RWPE2 (cell line): ENCODE results near the gene ATP7A.
"Not testable (repeated sequence)": the region's sequence is repeated elsewhere in the genome, so short reads cannot be mapped to it uniquely, and the experiment has no call there.

Experiments
- ATAC-seq: fragments of 200-7000 bp; cut with Tn5 transposase; 3 replicates; pipeline ENCODE4 v1.9.1; 2021; ENCODE audit warnings: low read depth
- DNase-seq: peaks from one replicate; pipeline ENCODE4 v3.0.0-alpha.2; 2020; ENCODE audit warnings: low spot score
- H3K27ac ChIP-seq: fragments of 450-650 bp; 2 replicates; pipeline ENCODE4 v1.5.1; 2017; ENCODE audit warnings: mild to moderate bottlenecking; ENCODE audit not compliant: poor library complexity, severe bottlenecking
- H3K27me3 ChIP-seq: fragments of 250-450 bp; sonication (Bioruptor Pico); 2 replicates; pipeline ENCODE4 v1.5.1; 2021; ENCODE audit warnings: mild to moderate bottlenecking, moderate library complexity; ENCODE audit not compliant: insufficient read depth, poor library complexity, severe bottlenecking
- H3K36me3 ChIP-seq: fragments of 250-450 bp; sonication (Bioruptor Pico); 2 replicates; pipeline ENCODE4 v1.5.1; 2020; ENCODE audit warnings: low read depth, mild to moderate bottlenecking, moderate library complexity
- H3K4me1 ChIP-seq: fragments of 250-450 bp; sonication (Bioruptor Pico); 2 replicates; pipeline ENCODE4 v1.5.1; 2021; ENCODE audit warnings: mild to moderate bottlenecking, moderate library complexity; ENCODE audit not compliant: insufficient read depth, poor library complexity, severe bottlenecking
- H3K4me3 ChIP-seq: fragments of 250-450 bp; sonication (Bioruptor Pico); 2 replicates; pipeline ENCODE4 v1.5.1; 2021; ENCODE audit warnings: mild to moderate bottlenecking, moderate library complexity; ENCODE audit not compliant: severe bottlenecking
- H3K9me3 ChIP-seq: fragments of 250-450 bp; sonication (Bioruptor Pico); 2 replicates; pipeline ENCODE4 v1.5.1; 2021; ENCODE audit warnings: mild to moderate bottlenecking, moderate library complexity; ENCODE audit not compliant: severe bottlenecking
- CTCF ChIP-seq: fragments of 450-650 bp; IDR thresholded peaks from one replicate; pipeline ENCODE4 v1.5.1; 2017; ENCODE audit warnings: mild to moderate bottlenecking, moderate library complexity; ENCODE audit not compliant: poor library complexity, severe bottlenecking

The ATP7A gene

GRCh38 chrX:78042601-78043000 lies 132.1 kb downstream of the ATP7A start:
- H3K9me3 ChIP-seq, result no peaks in the 10 kb centered on the region
- no peaks in the 10 kb centered on the region for H3K27me3 ChIP-seq
- DNase-seq (no peak), ATAC-seq (no peak)
- H3K4me1 ChIP-seq, result no peaks in the 10 kb centered on the region
- no peak for TF ChIP-seq CTCF
- H3K27ac ChIP-seq, result no peak overlapping the region
- no peaks in the 10 kb centered on the region for H3K36me3 ChIP-seq
- H3K4me3 ChIP-seq, result no peak overlapping the region

- DNase-seq (no peak), ATAC-seq (no peak)
- Histone ChIP-seq H3K4me3 (no peak overlapping the region), H3K27ac (no peak overlapping the region), H3K27me3 (no peaks in the 10 kb centered on the region), H3K9me3 (no peaks in the 10 kb centered on the region), H3K4me1 (no peaks in the 10 kb centered on the region), H3K36me3 (no peaks in the 10 kb centered on the region)
- TF ChIP-seq CTCF, result no peak
Measured at GRCh38 chrX:78046362-78046761, 135.9 kb downstream of the ATP7A start.

- no peak for DNase-seq
- no peaks in the 10 kb centered on the region for H3K9me3 ChIP-seq
Measured at GRCh38 chrX:78048052-78048451, 137.6 kb downstream of the ATP7A start.

GRCh38 chrX:78063687-78064086 lies 153.2 kb downstream of the ATP7A start:
- H3K4me3 ChIP-seq, result no peak overlapping the region
- DNase-seq, result no peak
- no peaks in the 10 kb centered on the region for H3K36me3 ChIP-seq
- no peak for ATAC-seq
- no peaks in the 10 kb centered on the region for H3K4me1 ChIP-seq
- no peak for TF ChIP-seq CTCF
- no peaks in the 10 kb centered on the region for H3K27me3 ChIP-seq
- H3K9me3 ChIP-seq, result no peaks in the 10 kb centered on the region
- H3K27ac ChIP-seq, result no peak overlapping the region

More at GRCh38 chrX:78048052-78048451, 137.6 kb downstream of the ATP7A start:
- Histone ChIP-seq H3K4me1 (no peaks in the 10 kb centered on the region), H3K4me3 (no peak overlapping the region), H3K36me3 (no peaks in the 10 kb centered on the region), H3K27me3 (no peaks in the 10 kb centered on the region), H3K27ac (no peak overlapping the region)
- no peak for TF ChIP-seq CTCF
- no peak for ATAC-seq

- H3K4me3 ChIP-seq, result no peak overlapping the region
- no peaks in the 10 kb centered on the region for H3K36me3 ChIP-seq
- TF ChIP-seq CTCF, result no peak
- no peak overlapping the region for H3K27ac ChIP-seq
- no peak for DNase-seq
- no peaks in the 10 kb centered on the region for H3K9me3 ChIP-seq
- no peaks in the 10 kb centered on the region for H3K27me3 ChIP-seq
- no peak for ATAC-seq
- H3K4me1 ChIP-seq, result no peaks in the 10 kb centered on the region
Measured at GRCh38 chrX:78064152-78064551, 153.7 kb downstream of the ATP7A start.

- H3K27me3 ChIP-seq, H3K4me3 ChIP-seq, H3K4me1 ChIP-seq, H3K9me3 ChIP-seq, DNase-seq, H3K36me3 ChIP-seq, H3K27ac ChIP-seq: not testable (repeated sequence)
- ATAC-seq, result peak; percentile 49; the same call in 2 of the 3 replicates
Measured at GRCh38 chrX:78064698-78065601, 154.5 kb downstream of the ATP7A start.
